BLaER1 (cell line): ENCODE measurements around the gene ST6GAL1.

Source experiments
- H3K27ac ChIP-seq: shearing (Covaris generic); formaldehyde crosslinking; 2 replicates; pipeline ENCODE4 v1.8.1; 2022
- H3K27me3 ChIP-seq: shearing (Covaris generic); formaldehyde crosslinking; 2 replicates; pipeline ENCODE4 v1.8.1; 2022
- H3K36me3 ChIP-seq: shearing (Covaris generic); formaldehyde crosslinking; 2 replicates; pipeline ENCODE4 v1.8.1; 2022
- H3K4me1 ChIP-seq: shearing (Covaris generic); formaldehyde crosslinking; 2 replicates; pipeline ENCODE4 v1.8.1; 2022
- H3K4me2 ChIP-seq: shearing (Covaris generic); formaldehyde crosslinking; 2 replicates; pipeline ENCODE4 v1.8.1; 2022
- H3K4me3 ChIP-seq: shearing (Covaris generic); formaldehyde crosslinking; 2 replicates; pipeline ENCODE4 v1.8.1; 2022
- H3K9ac ChIP-seq: shearing (Covaris generic); formaldehyde crosslinking; 2 replicates; pipeline ENCODE4 v1.8.1; 2022
- H3K9me3 ChIP-seq: shearing (Covaris generic); formaldehyde crosslinking; 2 replicates; pipeline ENCODE4 v1.8.1; 2022
- H4K20me1 ChIP-seq: shearing (Covaris generic); formaldehyde crosslinking; 2 replicates; pipeline ENCODE4 v1.8.1; 2022
- Cebpa-rat ChIP-seq: shearing (Covaris generic); IDR thresholded peaks from 2 replicates; pipeline ENCODE4 v1.8.1; 2022

ST6GAL1 gene

DNA sequence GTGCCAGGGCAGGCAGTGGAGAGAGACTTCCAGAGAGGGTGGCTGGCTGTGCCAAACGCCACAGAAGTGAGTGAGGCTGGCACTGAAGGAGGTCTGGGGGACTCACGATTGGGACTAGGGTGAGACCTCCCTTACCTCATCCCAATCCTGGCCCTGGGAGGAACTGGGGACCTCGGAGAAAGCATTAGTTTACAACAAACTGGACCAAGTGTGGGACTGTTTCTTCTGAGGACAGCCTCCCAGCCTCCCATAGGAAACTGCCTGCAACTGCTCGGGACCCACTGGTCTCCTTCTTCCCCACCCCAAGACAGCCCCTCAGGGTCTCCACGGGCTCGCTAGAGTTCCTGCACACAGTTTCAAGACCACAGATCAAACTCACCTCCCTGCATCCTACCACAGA is 45.4 kb downstream of the ST6GAL1 start:
- Histone ChIP-seq H3K9ac (peak overlapping the region; percentile 25), H3K36me3 (peaks cover 79% of the 10 kb centered on the region), H3K27me3 (no peaks in the 10 kb centered on the region), H3K4me3 (no peak overlapping the region), H3K4me1 (peaks cover 70% of the 10 kb centered on the region), H3K4me2 (peak overlapping the region; percentile 77), H3K27ac (peak overlapping the region; percentile 58), H3K9me3 (no peaks in the 10 kb centered on the region), H4K20me1 (peaks cover 88% of the 10 kb centered on the region)
- TF ChIP-seq Cebpa-rat: no peak

- Histone ChIP-seq H3K36me3 (peaks cover 79% of the 10 kb centered on the region), H3K27me3 (no peaks in the 10 kb centered on the region)
Measured at GRCh38 chr3:186976837-186977750, 46.8 kb downstream of the ST6GAL1 start.

DNA sequence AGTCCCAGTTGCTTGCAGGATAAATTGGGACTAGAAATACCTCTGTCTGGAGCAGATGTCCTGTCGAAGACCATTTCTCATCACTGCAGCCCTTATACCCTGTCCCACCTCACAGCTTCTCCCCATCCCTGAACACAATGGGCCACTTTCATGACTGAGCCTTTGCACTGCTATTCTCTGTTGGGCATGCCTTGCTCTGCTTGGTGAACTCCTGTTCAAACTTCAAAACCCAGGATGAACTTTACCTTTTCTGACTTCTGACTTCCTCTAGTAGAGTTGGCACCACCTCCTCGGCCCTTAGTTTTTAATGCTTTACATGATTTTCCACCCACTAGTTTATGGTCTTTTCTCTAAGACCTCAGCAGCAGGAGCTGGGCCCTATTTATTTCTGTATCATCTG is 48.4 kb downstream of the ST6GAL1 start:
- no peaks in the 10 kb centered on the region for H3K27me3 ChIP-seq
- TF ChIP-seq Cebpa-rat: no peak
- no peak overlapping the region for H3K9ac ChIP-seq
- peak overlapping the region; percentile 45 for H3K27ac ChIP-seq
- no peak overlapping the region for H3K4me3 ChIP-seq
- H3K4me2 ChIP-seq: no peak overlapping the region
- peaks cover 79% of the 10 kb centered on the region for H3K36me3 ChIP-seq
- peaks cover 68% of the 10 kb centered on the region for H4K20me1 ChIP-seq
- H3K9me3 ChIP-seq: peaks cover 8% of the 10 kb centered on the region; the same call in 1 of the 2 replicates
- peaks cover 53% of the 10 kb centered on the region for H3K4me1 ChIP-seq

More at GRCh38 chr3:186976837-186977750, 46.8 kb downstream of the ST6GAL1 start:
- H3K9me3 ChIP-seq: 0 out of 2 replicates have a peak, but pooled peaks cover 4% of the 10 kb centered on the region
- H3K27ac ChIP-seq: peak overlapping the region; percentile 58
- no peak for TF ChIP-seq Cebpa-rat
- peaks cover 69% of the 10 kb centered on the region for H3K4me1 ChIP-seq
- H3K4me3 ChIP-seq: peak overlapping the region; percentile 31; the same call in 1 of the 2 replicates
- H3K4me2 ChIP-seq: peak overlapping the region; percentile 77
- peak overlapping the region; percentile 59 for H3K9ac ChIP-seq
- H4K20me1 ChIP-seq: peaks cover 84% of the 10 kb centered on the region

DNA sequence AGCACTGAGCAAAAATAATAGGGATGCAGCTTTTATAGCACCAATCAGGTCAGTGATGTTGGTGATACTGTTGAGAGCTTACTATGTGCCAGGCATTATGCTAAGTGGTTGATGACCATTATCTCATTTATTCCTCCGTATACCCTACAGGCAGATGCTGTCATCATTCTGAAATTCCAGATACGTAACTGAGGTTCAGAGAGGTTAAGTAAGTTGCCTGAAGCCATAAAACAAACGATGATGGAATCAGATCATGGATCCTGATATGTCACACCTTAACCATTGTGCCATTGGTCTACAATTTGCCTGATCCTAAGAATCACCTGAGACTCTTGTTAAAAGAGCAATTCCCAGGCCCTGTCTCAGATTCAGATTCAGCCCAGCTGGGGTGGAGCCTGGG is 49.5 kb downstream of the ST6GAL1 start:
- Histone ChIP-seq H4K20me1 (peaks cover 56% of the 10 kb centered on the region), H3K4me3 (no peak overlapping the region), H3K4me2 (no peak overlapping the region), H3K27me3 (no peaks in the 10 kb centered on the region), H3K4me1 (peaks cover 46% of the 10 kb centered on the region), H3K27ac (no peak overlapping the region), H3K9me3 (peaks cover 16% of the 10 kb centered on the region; the same call in 1 of the 2 replicates), H3K36me3 (peaks cover 77% of the 10 kb centered on the region), H3K9ac (no peak overlapping the region)
- TF ChIP-seq Cebpa-rat: no peak

GRCh38 chr3:186980989-186981388 is 50.7 kb downstream of the ST6GAL1 start:
- Histone ChIP-seq H4K20me1 (peaks cover 53% of the 10 kb centered on the region), H3K9ac (no peak overlapping the region), H3K4me3 (no peak overlapping the region), H3K4me1 (peaks cover 46% of the 10 kb centered on the region), H3K36me3 (peaks cover 73% of the 10 kb centered on the region), H3K27me3 (no peaks in the 10 kb centered on the region), H3K4me2 (no peak overlapping the region), H3K9me3 (peaks cover 16% of the 10 kb centered on the region; the same call in 1 of the 2 replicates), H3K27ac (no peak overlapping the region)
- no peak for TF ChIP-seq Cebpa-rat

DNA sequence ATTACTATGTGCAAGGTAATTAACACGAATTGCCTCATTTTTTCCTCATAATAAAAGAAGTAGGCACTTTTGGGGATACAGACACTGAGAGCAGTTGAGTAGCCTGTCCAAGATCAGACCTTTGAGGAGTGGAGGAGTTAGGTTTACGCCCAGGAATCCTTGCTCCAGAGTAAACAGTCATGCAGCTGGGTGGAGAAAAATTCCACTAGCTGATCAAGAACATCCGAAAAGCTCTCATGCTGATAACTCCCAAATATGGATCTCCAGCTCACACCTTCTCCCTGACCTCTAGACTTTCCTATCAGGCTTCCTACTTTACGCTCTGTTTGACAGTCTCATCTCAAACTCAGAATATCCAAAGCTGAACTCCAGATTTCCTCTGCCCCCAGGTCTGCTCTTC is 53.3 kb downstream of the ST6GAL1 start:
- peaks cover 16% of the 10 kb centered on the region; the same call in 1 of the 2 replicates for H3K9me3 ChIP-seq
- H3K9ac ChIP-seq: no peak overlapping the region

GRCh38 chr3:186984064-186984463 is 53.7 kb downstream of the ST6GAL1 start:
- peaks cover 16% of the 10 kb centered on the region; the same call in 1 of the 2 replicates for H3K9me3 ChIP-seq
- no peak overlapping the region for H3K27ac ChIP-seq
- no peak for TF ChIP-seq Cebpa-rat
- no peak overlapping the region for H3K9ac ChIP-seq
- no peaks in the 10 kb centered on the region for H3K27me3 ChIP-seq
- H3K4me2 ChIP-seq: no peak overlapping the region
- peaks cover 30% of the 10 kb centered on the region for H4K20me1 ChIP-seq
- H3K4me1 ChIP-seq: peaks cover 25% of the 10 kb centered on the region
- peaks cover 87% of the 10 kb centered on the region for H3K36me3 ChIP-seq
- no peak overlapping the region for H3K4me3 ChIP-seq

More for the DNA sequence above, 53.3 kb downstream of the ST6GAL1 start:
- peaks cover 87% of the 10 kb centered on the region for H3K36me3 ChIP-seq
- no peak for TF ChIP-seq Cebpa-rat
- no peak overlapping the region for H3K4me3 ChIP-seq
- H3K27me3 ChIP-seq: no peaks in the 10 kb centered on the region
- no peak overlapping the region for H3K4me2 ChIP-seq
- H3K4me1 ChIP-seq: peaks cover 28% of the 10 kb centered on the region
- H4K20me1 ChIP-seq: peaks cover 27% of the 10 kb centered on the region
- no peak overlapping the region for H3K27ac ChIP-seq

- H3K27me3 ChIP-seq: no peaks in the 10 kb centered on the region
- peaks cover 37% of the 10 kb centered on the region for H3K4me1 ChIP-seq
- no peak for TF ChIP-seq Cebpa-rat
- H3K9me3 ChIP-seq: peaks cover 15% of the 10 kb centered on the region; the same call in 1 of the 2 replicates
- peak overlapping the region; percentile 67 for H3K4me2 ChIP-seq
- peaks cover 38% of the 10 kb centered on the region for H4K20me1 ChIP-seq
- H3K9ac ChIP-seq: no peak overlapping the region
- H3K27ac ChIP-seq: peak overlapping the region; percentile 22; the same call in 1 of the 2 replicates
- peaks cover 87% of the 10 kb centered on the region for H3K36me3 ChIP-seq
- 0 out of 2 replicates have a peak overlapping the region, but pooled peaks have one; percentile 36 for H3K4me3 ChIP-seq
Measured at GRCh38 chr3:186985661-186986364, 55.5 kb downstream of the ST6GAL1 start.

- Histone ChIP-seq H3K9ac (no peak overlapping the region), H3K4me2 (peak overlapping the region; percentile 67; the same call in 1 of the 2 replicates), H3K9me3 (peaks cover 12% of the 10 kb centered on the region; the same call in 1 of the 2 replicates), H3K4me1 (peaks cover 43% of the 10 kb centered on the region), H3K27ac (no peak overlapping the region; the same call in 1 of the 2 replicates), H4K20me1 (peaks cover 38% of the 10 kb centered on the region), H3K36me3 (peaks cover 87% of the 10 kb centered on the region), H3K4me3 (no peak overlapping the region), H3K27me3 (no peaks in the 10 kb centered on the region)
- TF ChIP-seq Cebpa-rat: no peak
Measured at GRCh38 chr3:186986406-186986805, 56.1 kb downstream of the ST6GAL1 start.
